Vagina (tissue), 2 donors: ENCODE measurements around the gene RANBP10.

Experiments used
- POLR2A ChIP-seq, 2 donors: fragments of 450-650 bp; IDR thresholded peaks; one replicate each; pipeline ENCODE4 v1.6.1; 2017; ENCODE audit warnings: antibody characterized with exemption in 2 of 2, mild to moderate bottlenecking in 2 of 2, moderate library complexity in 2 of 2
- POLR2AphosphoS5 ChIP-seq, 2 donors: sonication (generic); formaldehyde crosslinking; IDR thresholded peaks; one replicate each; pipeline ENCODE4 v1.9.0; 2017; ENCODE audit warnings: antibody characterized with exemption in 2 of 2, mild to moderate bottlenecking in 2 of 2, low read depth in 1 of 2; ENCODE audit not compliant: insufficient read depth in 1 of 2
- TF ChIP-seq, protein P1 (sequence below), 3 experiments: fragments of 450-650 bp in 2 of 3; fragments of 200-600 bp in 1 of 3; sonication (generic) in 1 of 3; IDR thresholded peaks; one replicate each; pipeline ENCODE4 v1.5.1; 2017 to 2019; ENCODE audit warnings: antibody characterized with exemption in 3 of 3, mild to moderate bottlenecking in 2 of 3, moderate library complexity in 2 of 3

DNA sequence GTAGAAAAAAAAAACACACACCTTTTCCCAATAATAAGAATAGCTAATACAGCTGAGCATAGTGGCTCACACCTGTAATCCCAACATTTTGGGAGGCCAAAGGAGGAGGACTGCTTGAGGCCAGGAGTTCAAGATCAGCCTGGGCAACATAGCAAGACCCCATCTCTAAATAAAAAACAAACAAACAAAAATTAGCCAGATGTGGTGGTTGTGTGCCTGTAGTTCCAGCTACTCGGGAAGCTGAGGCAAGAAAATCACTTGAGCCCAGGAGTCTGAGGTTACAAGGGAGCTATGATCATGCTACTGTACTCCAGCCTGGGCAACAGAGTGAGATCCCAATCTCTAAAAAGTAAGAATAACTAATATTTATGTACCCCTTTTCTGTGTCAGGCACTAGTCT, 44.4 kb downstream of the RANBP10 start:
- TF ChIP-seq POLR2A (IDR thresholded peaks at IDR 0.05) (no peak), POLR2AphosphoS5 (IDR thresholded peaks at IDR 0.05; ENCODE audit: insufficient read depth in 1 of 2, low read depth in 1 of 2) (no peak)
- TF ChIP-seq, protein P1, sequence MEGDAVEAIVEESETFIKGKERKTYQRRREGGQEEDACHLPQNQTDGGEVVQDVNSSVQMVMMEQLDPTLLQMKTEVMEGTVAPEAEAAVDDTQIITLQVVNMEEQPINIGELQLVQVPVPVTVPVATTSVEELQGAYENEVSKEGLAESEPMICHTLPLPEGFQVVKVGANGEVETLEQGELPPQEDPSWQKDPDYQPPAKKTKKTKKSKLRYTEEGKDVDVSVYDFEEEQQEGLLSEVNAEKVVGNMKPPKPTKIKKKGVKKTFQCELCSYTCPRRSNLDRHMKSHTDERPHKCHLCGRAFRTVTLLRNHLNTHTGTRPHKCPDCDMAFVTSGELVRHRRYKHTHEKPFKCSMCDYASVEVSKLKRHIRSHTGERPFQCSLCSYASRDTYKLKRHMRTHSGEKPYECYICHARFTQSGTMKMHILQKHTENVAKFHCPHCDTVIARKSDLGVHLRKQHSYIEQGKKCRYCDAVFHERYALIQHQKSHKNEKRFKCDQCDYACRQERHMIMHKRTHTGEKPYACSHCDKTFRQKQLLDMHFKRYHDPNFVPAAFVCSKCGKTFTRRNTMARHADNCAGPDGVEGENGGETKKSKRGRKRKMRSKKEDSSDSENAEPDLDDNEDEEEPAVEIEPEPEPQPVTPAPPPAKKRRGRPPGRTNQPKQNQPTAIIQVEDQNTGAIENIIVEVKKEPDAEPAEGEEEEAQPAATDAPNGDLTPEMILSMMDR (IDR thresholded peaks at IDR 0.05): no peak
